PC-9 (cell line): Measurements from ENCODE around the gene MRPL57. TPM values are rescaled to one million over a fixed set of nuclear protein-coding genes. Genes with fewer than 3 reads are reported as not detected.

Source experiments
- Bru-seq: library from RNA; stranded (reverse); fragments of 400-500 nt; gene quantifications from one replicate; lab custom pipeline; 2021; lab: Mats Ljungman, UMichigan
- BruChase-seq, 2 experiments: library from RNA; stranded (reverse); fragments of 400-500 nt; gene quantifications; one replicate each; lab custom pipeline; 2021; lab: Mats Ljungman, UMichigan
- BruUV-seq: library from RNA; stranded (reverse); fragments of 400-500 nt; replicated peaks from 2 replicates; lab custom pipeline; 2021; lab: Mats Ljungman, UMichigan
- CTCF ChIA-PET: fragments of 300-600 bp; sonication (Branson Sonifier 250); formaldehyde crosslinking; loops from one replicate; lab custom pipeline; 2022; ENCODE audit warnings: antibody characterized with exemption; lab: Charles Lee
- POLR2A ChIA-PET: fragments of 300-600 bp; sonication (Branson Sonifier 250); formaldehyde crosslinking; loops from one replicate; lab custom pipeline; 2022; ENCODE audit warnings: antibody characterized with exemption; ENCODE audit not compliant: unreplicated experiment; lab: Charles Lee
- DNase-seq, 2 experiments: peaks; one replicate each; pipeline versions ENCODE4 v3.0.0 to v3.0.0-alpha.2; 2015 to 2022; ENCODE audit warnings: mixed read lengths in 1 of 2
- H2AFZ ChIP-seq: fragments of 200-600 bp; sonication (generic); 2 replicates; pipeline ENCODE4 v1.8.1; 2017; ENCODE audit warnings: antibody characterized with exemption
- H3F3A ChIP-seq: fragments of 200-600 bp; sonication (generic); 2 replicates; pipeline ENCODE4 v1.8.1; 2017; ENCODE audit warnings: antibody characterized with exemption, mild to moderate bottlenecking, low read depth; ENCODE audit not compliant: insufficient read depth
- H3K27ac ChIP-seq: fragments of 200-600 bp; sonication (generic); 2 replicates; pipeline ENCODE4 v1.6.1; 2016; ENCODE audit warnings: mixed run types
- H3K27me3 ChIP-seq: fragments of 200-600 bp; sonication (generic); 2 replicates; pipeline ENCODE4 v1.6.1; 2016; ENCODE audit warnings: low read depth, mixed run types; ENCODE audit not compliant: insufficient read depth
- H3K36me3 ChIP-seq: fragments of 200-600 bp; sonication (generic); 2 replicates; pipeline ENCODE4 v1.6.1; 2016; ENCODE audit warnings: low read depth, mixed run types
- H3K4me1 ChIP-seq: fragments of 200-600 bp; sonication (generic); replicated peaks from 2 replicates; pipeline ENCODE4 v1.6.1; 2016; ENCODE audit warnings: mixed run types; ENCODE audit not compliant: insufficient read depth
- H3K4me2 ChIP-seq: fragments of 200-600 bp; sonication (generic); 2 replicates; pipeline ENCODE4 v1.6.1; 2017; ENCODE audit warnings: mixed run types
- H3K4me3 ChIP-seq: fragments of 200-600 bp; sonication (generic); 2 replicates; pipeline ENCODE4 v1.6.1; 2016; ENCODE audit warnings: mixed run types
- H3K79me2 ChIP-seq: fragments of 200-600 bp; sonication (generic); 2 replicates; pipeline ENCODE4 v1.6.1; 2017; ENCODE audit warnings: low read depth, mixed run types
- H3K9me2 ChIP-seq: fragments of 200-600 bp; sonication (generic); 2 replicates; pipeline ENCODE4 v1.8.1; 2017; ENCODE audit warnings: mild to moderate bottlenecking; ENCODE audit not compliant: insufficient read depth
- H3K9me3 ChIP-seq: fragments of 200-600 bp; sonication (generic); 2 replicates; pipeline ENCODE4 v1.8.1; 2016; ENCODE audit warnings: low read depth; ENCODE audit not compliant: insufficient read depth
- H4K20me1 ChIP-seq: fragments of 200-600 bp; sonication (generic); 2 replicates; pipeline ENCODE4 v1.8.1; 2017; ENCODE audit not compliant: insufficient read depth
- EZH2 ChIP-seq: fragments of 200-600 bp; sonication (generic); IDR thresholded peaks from 2 replicates; pipeline ENCODE4 v1.8.0; 2017; ENCODE audit warnings: antibody characterized with exemption, low read depth
- intact Hi-C: fragments of 100-400 bp; cut with micrococcal nuclease; formaldehyde crosslinking; loops from one replicate; pipeline ENCODE4 v1.10.0; 2022; ENCODE audit not compliant: unreplicated experiment
- long read RNA-seq: library from polyadenylated mRNA; stranded (forward); transcript quantifications from one replicate; pipeline ENCODE4 v2.0.0, GENCODE V29; 2022
- total RNA-seq: library from RNA; stranded (reverse); gene quantifications from 2 replicates; pipeline ENCODE4 v1.2.3, GENCODE V29; 2021
- TF ChIP-seq, protein P1 (sequence below): fragments of 200-600 bp; sonication (generic); conservative IDR thresholded peaks from 2 replicates; pipeline ENCODE4 v1.6.1; 2017; ENCODE audit warnings: mixed run types, antibody characterized with exemption, mild to moderate bottlenecking, moderate library complexity

Gene MRPL57
- total RNA-seq (11.0 TPM in 2 replicates), Bru-seq, nascent RNA (percentile 77 among the genes with signal in this experiment), BruChase-seq, experiment 1, labeled RNA remaining after a 2-hour chase (percentile 71 among the genes with signal in this experiment), BruChase-seq, experiment 2, labeled RNA remaining after a 6-hour chase (percentile 89 among the genes with signal in this experiment)
- long read RNA-seq, transcript MRPL57-201 (2 exons, 2,246 nt), result major isoform, 94 of 104 reads
- long read RNA-seq, partial matches to known transcripts, result 0 of 104 reads
- long read RNA-seq, other reads (novel, unspliced or antisense), result 10 of 104 reads

DNA sequence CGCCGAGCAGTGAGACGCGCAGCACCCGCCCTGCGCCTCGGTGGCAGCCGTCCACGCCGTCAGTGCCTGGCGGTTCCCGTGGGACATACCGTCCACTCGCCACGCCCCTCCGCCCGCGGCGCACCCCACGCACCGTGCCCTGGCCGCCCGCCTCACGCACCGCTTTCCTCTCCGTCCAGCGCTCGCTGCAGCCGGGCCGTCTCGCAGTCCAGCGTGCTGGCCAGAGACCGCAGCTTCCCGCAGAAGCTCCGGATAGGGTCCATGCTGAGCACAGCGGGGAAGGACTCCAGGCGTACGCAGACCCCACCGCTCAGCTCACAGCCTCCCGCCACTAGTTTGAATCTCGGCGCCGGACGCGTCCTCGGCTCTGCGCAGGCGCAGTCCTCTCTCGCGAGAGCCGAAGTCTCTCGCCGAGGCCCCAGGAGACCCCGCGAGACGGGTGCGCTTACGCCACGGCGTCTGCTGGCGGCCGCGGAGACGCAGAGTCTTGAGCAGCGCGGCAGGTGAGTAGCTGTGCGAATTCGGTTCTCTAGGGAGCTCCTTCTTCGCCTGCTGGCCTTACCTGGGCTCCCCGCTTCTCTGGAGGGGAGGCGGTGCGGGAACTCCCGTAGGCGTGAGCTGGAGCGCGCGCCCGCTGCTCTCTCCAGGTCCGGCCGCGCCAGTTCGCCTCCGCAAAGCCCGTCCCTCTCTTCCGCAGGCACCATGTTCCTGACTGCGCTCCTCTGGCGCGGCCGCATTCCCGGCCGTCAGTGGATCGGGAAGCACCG, at the start of gene MRPL57, which contains the start of gene SKA3:
Gene MRPL57, plus strand, starts transcription at position 444 of the 767 bp plus-strand sequence. Its CDS starts 259 bp downstream, at position 703.
Gene SKA3, minus strand, starts transcription at position 338 of the 767 bp plus-strand sequence. Its CDS starts 75 bp downstream, at position 263.
- no peak for TF ChIP-seq EZH2
- TF ChIP-seq, protein P1, sequence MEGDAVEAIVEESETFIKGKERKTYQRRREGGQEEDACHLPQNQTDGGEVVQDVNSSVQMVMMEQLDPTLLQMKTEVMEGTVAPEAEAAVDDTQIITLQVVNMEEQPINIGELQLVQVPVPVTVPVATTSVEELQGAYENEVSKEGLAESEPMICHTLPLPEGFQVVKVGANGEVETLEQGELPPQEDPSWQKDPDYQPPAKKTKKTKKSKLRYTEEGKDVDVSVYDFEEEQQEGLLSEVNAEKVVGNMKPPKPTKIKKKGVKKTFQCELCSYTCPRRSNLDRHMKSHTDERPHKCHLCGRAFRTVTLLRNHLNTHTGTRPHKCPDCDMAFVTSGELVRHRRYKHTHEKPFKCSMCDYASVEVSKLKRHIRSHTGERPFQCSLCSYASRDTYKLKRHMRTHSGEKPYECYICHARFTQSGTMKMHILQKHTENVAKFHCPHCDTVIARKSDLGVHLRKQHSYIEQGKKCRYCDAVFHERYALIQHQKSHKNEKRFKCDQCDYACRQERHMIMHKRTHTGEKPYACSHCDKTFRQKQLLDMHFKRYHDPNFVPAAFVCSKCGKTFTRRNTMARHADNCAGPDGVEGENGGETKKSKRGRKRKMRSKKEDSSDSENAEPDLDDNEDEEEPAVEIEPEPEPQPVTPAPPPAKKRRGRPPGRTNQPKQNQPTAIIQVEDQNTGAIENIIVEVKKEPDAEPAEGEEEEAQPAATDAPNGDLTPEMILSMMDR, result no peak
- intact Hi-C loops, result loop anchor here (2.0 to 5.0 kb wide), 2 partner anchors 116 to 281 kb away; partner anchors contain the start of genes LATS2 and ZDHHC20
- peak within 1 kb of the TSS; percentile 81 for H3K27ac ChIP-seq
- no peaks in the 10 kb centered on the region for H4K20me1 ChIP-seq
- peak; percentile 84 to 91 for DNase-seq
- peak within 1 kb of the TSS; percentile 84 for H3K4me3 ChIP-seq
- ChIA-PET CTCF (no interaction called here), POLR2A (interaction anchor here (0.5 to 0.9 kb wide), 6 partner anchors 11 to 1575 kb away, joined by 3 to 8 read pairs (median 4); no protein-coding TSS in a partner anchor)
- peaks cover 36% of the 10 kb centered on the region for H3F3A ChIP-seq
- H3K4me2 ChIP-seq, result peak within 1 kb of the TSS; percentile 99
- no peaks in the 10 kb centered on the region; the same call in 1 of the 2 replicates for H3K36me3 ChIP-seq
- peaks cover 15% of the 10 kb centered on the region; the same call in 1 of the 2 replicates for H3K4me1 ChIP-seq
- peaks cover 64% of the 10 kb centered on the region for H3K79me2 ChIP-seq
- H3K9me3 ChIP-seq, result no peaks in the 10 kb centered on the region
- peak within 1 kb of the TSS; percentile 86 for H2AFZ ChIP-seq
- no peaks in the 10 kb centered on the region for H3K9me2 ChIP-seq
- no TSS peak for BruUV-seq
- no peaks in the 10 kb centered on the region for H3K27me3 ChIP-seq

DNA sequence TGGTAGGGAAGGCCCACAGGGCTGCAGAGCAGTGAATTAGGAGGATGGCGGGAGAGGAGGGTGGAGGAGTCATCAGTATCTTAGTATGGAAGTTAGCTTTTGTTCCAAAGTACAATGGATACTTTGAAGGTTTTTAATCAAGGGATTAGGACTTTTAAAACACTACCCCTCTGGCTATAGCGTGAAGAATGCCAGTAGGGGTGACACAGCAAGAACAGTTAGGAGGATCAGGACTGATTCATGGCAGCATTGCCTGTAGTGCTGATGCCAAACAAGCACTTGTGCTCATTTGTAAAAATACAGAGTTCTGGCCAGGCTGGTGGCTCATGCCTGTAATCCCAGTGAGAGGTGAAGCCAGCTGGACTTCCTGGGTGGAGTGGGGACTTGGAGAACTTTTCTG, 46.3 kb upstream of the MRPL57 start:
- Histone ChIP-seq H3K27ac (no peak overlapping the region), H3K27me3 (no peaks in the 10 kb centered on the region), H3K4me3 (no peak overlapping the region), H3K4me2 (no peak overlapping the region), H3K36me3 (no peaks in the 10 kb centered on the region), H3K4me1 (peaks cover 3% of the 10 kb centered on the region; the same call in 1 of the 2 replicates), H3F3A (peaks cover 7% of the 10 kb centered on the region; the same call in 1 of the 2 replicates), H2AFZ (no peak overlapping the region), H3K9me2 (no peaks in the 10 kb centered on the region), H3K79me2 (no peaks in the 10 kb centered on the region), H3K9me3 (no peaks in the 10 kb centered on the region), H4K20me1 (no peaks in the 10 kb centered on the region)
- DNase-seq, result no peak
- TF ChIP-seq, protein P1, result no peak
- no peak for TF ChIP-seq EZH2
- ChIA-PET CTCF (no interaction called here), POLR2A (no interaction called here)
- intact Hi-C loops, result loop anchor here (5.0 kb wide), 1 partner anchor 188 kb away; no protein-coding TSS in a partner anchor
- BruUV-seq, result no TSS peak

DNA sequence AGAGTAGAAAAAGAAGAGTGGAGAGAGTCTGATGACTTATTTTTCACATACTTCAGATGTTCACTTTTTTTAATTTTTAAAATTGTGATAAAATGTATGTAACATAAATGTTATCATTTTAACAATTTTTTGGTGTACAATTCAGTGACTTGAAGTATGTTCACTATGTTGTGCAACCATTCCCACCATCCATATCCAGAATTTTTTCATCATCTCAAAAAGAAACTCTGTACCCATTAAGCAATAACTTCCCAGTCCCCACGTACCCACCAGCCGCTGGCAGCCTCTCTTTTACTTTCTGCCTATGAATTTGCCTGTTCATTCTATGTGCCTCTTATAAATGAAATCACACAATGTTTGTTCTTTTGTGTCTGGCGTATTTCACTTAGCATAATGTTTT, 43.4 kb upstream of the MRPL57 start:
- H4K20me1 ChIP-seq, result no peaks in the 10 kb centered on the region
- no peaks in the 10 kb centered on the region for H3K9me2 ChIP-seq
- TF ChIP-seq, protein P1, result no peak
- no peak for TF ChIP-seq EZH2
- H3F3A ChIP-seq, result peaks cover 7% of the 10 kb centered on the region; the same call in 1 of the 2 replicates
- CTCF ChIA-PET, result no interaction called here
- H3K27ac ChIP-seq, result no peak overlapping the region
- POLR2A ChIA-PET, result no interaction called here
- no peak overlapping the region for H3K4me3 ChIP-seq
- no TSS peak for BruUV-seq
- H3K9me3 ChIP-seq, result no peaks in the 10 kb centered on the region
- DNase-seq, result no peak
- H3K27me3 ChIP-seq, result no peaks in the 10 kb centered on the region
- H3K4me2 ChIP-seq, result no peak overlapping the region
- intact Hi-C loops, result loop anchor here (5.0 kb wide), 1 partner anchor 191 kb away; no protein-coding TSS in a partner anchor
- no peaks in the 10 kb centered on the region for H3K79me2 ChIP-seq
- no peaks in the 10 kb centered on the region for H3K36me3 ChIP-seq
- H2AFZ ChIP-seq, result no peak overlapping the region
- no peaks in the 10 kb centered on the region; the same call in 1 of the 2 replicates for H3K4me1 ChIP-seq
